IMR-90 (cell line): ENCODE measurements around the gene MCUB.

Experiments used
- BHLHE40 ChIP-seq: fragments of 150-350 bp; IDR thresholded peaks from 2 replicates; pipeline ENCODE4 v1.6.1; 2016; ENCODE audit warnings: mild to moderate bottlenecking, low read depth, low read length
- POLR2A ChIP-seq: IDR thresholded peaks from 2 replicates; pipeline ENCODE4 v1.6.1; 2012; ENCODE audit warnings: mild to moderate bottlenecking, low read depth, low read length
- RFX5 ChIP-seq: IDR thresholded peaks from 2 replicates; pipeline ENCODE4 v1.8.0; 2012; ENCODE audit warnings: low read depth, mild to moderate bottlenecking, low read length, moderate library complexity
- TF ChIP-seq, protein P1 (sequence below): conservative IDR thresholded peaks from 2 replicates; pipeline ENCODE4 v1.5.1; 2012; ENCODE audit warnings: mild to moderate bottlenecking, low read depth, low read length, improper control_type of control experiment

DNA sequence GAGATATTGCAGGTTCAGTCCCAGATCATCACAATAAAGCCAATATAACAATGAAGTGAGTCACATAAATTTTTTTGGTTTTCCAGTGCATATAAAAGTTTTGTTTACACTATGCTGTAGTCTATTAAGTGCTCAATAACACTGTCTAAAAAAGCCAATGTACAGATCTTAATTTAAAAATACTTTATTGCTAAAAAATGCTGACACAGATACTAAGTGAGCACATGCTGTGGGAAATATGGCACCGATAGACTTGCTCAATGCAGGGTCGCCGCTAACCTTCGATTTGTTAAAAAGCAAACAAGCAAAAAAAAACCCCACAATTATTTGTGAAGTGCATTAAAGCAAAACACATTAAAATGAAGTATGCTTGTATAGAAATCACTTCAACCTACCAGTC, 159.6 kb downstream of the MCUB start:
- TF ChIP-seq, protein P1, sequence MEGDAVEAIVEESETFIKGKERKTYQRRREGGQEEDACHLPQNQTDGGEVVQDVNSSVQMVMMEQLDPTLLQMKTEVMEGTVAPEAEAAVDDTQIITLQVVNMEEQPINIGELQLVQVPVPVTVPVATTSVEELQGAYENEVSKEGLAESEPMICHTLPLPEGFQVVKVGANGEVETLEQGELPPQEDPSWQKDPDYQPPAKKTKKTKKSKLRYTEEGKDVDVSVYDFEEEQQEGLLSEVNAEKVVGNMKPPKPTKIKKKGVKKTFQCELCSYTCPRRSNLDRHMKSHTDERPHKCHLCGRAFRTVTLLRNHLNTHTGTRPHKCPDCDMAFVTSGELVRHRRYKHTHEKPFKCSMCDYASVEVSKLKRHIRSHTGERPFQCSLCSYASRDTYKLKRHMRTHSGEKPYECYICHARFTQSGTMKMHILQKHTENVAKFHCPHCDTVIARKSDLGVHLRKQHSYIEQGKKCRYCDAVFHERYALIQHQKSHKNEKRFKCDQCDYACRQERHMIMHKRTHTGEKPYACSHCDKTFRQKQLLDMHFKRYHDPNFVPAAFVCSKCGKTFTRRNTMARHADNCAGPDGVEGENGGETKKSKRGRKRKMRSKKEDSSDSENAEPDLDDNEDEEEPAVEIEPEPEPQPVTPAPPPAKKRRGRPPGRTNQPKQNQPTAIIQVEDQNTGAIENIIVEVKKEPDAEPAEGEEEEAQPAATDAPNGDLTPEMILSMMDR, result no peak
- no peak for TF ChIP-seq BHLHE40
- no peak for TF ChIP-seq POLR2A
- no peak for TF ChIP-seq RFX5
